Limb (tissue), 2 donors: ENCODE results near the gene BCAS3.
A peak's percentile ranks its signal among the peaks of the same experiment; 100 is the strongest.
"Not testable (repeated sequence)": the region's sequence is repeated elsewhere in the genome, so short reads cannot be mapped to it uniquely, and the experiment has no call there.

ENCODE experiments used
- DNase-seq, 2 donors: peaks; one replicate each; pipeline ENCODE4 v3.0.0-alpha.2; 2016; ENCODE audit errors: extremely low spot score in 2 of 2

BCAS3 gene

DNA sequence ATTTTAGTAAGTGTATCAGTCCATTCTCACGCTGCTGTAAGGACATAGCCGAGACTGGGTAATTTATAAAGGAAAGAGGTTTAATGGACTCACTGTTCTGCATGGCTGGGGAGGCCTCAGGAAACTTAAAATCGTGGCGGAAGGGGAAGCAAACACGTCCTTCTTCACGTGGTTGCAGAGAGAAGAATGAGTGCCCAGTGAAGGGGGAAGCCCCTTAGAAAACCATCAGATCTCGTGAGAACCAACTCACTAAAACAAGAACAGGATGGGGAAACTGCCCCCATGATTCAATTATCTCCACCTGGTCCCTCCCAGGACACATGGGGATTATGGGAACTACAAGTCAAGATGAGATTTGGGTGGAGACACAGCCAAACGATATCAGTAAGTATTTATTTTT, 567.3 kb downstream of the BCAS3 start:
- DNase-seq, result not testable (repeated sequence)

DNA sequence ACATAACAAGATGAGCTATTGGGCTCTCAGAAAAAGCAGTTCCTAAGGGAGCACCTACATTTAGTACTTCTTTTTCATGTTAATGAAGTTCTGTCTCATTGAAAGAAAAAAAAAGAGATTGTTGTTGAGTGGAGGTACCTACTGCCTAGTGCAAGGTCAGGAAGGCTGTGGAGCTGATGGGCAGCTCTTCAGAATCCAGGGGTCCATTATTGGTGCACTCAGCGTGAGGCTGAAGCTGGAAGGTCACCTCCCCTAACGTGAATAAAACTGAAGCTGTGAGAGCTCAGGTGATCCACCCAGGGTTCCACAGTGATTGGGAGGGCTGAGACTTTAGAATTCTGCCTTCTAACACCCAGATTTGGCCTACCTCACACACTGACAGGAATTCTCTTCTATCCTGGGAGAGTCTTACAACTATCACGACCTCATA, 568.1 kb downstream of the BCAS3 start:
- no peak for DNase-seq

- DNase-seq, result peak in 1 of 2 donors; percentile 68
Observed at GRCh38 chr17:61247439-61247838, 569.8 kb downstream of the BCAS3 start.

- DNase-seq, result no peak
Observed at GRCh38 chr17:61248399-61248798, 570.7 kb downstream of the BCAS3 start.

DNA sequence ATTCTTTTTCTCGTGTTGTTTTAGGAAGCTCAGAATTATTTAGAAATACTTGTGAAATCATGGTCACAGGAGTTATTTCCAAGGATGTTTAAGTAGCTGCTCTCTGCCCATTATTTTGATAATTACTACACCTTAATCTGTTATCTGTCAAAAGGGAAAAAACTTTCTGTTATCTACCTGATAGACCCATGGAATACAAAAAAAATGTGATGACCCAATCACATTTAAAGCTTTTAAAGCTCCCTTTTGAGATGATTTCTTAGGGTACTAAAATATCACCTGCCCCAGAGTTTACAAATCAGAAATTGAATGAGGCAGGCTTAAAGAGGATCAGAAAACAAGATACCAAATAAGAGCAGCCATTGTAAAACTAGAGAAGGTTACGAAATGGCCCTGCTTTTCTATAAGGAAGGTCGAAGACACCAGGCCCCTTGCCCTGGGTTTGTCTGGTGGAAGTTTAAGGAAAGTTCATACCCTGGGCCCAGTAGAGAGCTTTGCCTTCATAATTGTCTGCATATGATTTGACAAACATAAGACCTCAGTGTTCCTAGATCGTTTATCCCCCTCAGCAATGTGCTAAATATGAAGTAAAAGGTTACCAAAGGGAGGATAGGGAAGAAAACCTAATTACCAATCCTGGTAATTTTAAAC, 572.1 kb downstream of the BCAS3 start:
- no peak for DNase-seq

DNA sequence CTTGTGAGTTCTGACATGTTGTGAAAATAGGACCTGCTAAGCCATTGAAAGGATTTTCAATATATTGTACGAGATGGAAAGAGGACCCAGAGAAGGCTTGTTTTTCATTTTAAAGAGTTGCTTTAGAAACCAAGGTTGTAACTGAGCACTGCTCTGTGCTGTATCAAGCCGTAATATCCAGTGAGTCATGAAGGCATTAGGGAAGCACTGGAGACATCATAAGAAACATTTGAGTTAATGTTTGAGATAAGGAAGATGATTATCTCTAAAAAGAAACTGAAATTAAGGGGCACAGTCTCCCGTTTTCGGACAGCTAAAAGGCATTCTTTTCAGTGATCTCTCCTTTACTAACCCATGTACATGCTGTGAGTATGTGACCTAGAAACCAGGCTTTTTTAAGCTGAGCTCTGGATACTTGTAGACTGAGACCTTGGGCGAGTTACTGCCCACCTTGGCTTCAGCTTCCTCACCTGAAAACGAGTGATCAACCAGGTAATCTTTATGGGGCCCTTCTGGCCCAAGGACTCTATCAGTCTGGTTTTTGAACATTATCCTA, 572.8 kb downstream of the BCAS3 start:
- no peak for DNase-seq

DNA sequence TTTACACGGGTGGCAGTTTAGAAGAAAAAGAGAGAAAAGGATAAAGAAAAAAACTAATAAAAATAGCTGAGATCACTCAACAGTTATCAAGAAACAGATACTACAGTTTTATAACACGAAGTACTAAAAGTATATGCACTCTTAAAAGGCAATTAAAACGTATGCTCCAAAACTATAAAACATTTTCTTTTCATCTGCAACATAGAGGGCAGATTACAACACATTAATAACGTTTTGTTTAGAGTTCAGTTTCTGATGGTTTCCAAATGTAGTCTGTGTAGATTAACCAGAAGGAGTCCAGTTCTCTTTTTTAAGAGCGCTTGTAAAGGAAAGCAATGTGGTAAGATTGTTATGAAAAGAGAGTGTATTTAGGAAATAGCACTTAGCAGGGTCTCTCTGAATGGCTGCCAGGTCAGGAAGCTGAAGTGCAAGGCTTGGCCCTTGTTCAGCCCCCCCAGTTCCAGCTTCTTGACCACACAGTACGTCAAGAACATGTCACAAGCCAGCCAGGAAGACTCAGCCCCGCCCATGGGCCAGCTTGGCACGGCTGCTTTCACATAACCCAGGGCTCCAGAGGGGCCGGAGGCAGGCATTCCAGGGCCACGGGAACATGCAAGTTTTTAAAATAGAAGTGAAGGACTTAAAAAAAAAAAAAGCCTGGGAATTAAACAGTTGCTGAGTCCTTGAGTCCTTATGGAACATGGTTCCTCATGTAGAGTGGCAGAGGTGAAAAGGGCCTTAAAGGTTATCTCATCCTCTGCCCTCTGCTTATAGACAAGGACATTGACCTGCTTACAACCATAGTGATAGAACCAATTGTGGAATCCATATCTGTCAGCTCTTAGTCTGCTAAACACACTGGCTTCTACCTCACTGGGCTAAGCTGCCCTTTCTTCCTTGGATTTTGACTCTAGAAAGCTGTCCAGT, 574.6 kb downstream of the BCAS3 start:
- peak; percentile 79 to 87 for DNase-seq

DNA sequence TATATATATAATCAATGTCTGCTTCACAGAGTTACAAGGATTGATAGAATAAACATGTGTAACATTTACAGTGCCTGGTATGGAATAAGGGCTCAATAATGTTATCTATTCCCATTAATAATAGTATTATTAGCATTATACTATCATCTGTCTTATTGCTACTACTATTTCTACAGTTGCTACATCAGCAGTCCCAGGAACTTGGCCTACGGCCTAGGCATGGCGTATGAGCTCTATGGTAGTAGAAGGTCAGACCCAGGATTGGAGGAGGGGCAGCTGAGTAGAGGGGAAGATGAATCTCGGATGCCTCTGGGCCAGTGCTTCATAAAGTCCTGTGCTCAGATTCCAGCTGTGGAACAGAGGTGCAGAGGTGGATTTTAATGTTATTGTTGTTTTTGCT, 575.7 kb downstream of the BCAS3 start:
- DNase-seq, result no peak

- no peak for DNase-seq
Observed at GRCh38 chr17:61253937-61254574, 576.4 kb downstream of the BCAS3 start.

- DNase-seq, result no peak
Observed at GRCh38 chr17:61254904-61255303, 577.3 kb downstream of the BCAS3 start.

GRCh38 chr17:61255647-61256046, 578.0 kb downstream of the BCAS3 start:
- DNase-seq, result no peak

GRCh38 chr17:61259360-61259759, 581.7 kb downstream of the BCAS3 start:
- no peak for DNase-seq

GRCh38 chr17:61260071-61260797, 582.6 kb downstream of the BCAS3 start:
- peak in 1 of 2 donors; percentile 40 for DNase-seq

GRCh38 chr17:61261001-61261637, 583.5 kb downstream of the BCAS3 start:
- no peak for DNase-seq

GRCh38 chr17:61265397-61265796, 587.7 kb downstream of the BCAS3 start:
- DNase-seq, result no peak

GRCh38 chr17:61267847-61268246, 590.2 kb downstream of the BCAS3 start:
- no peak for DNase-seq

GRCh38 chr17:61275395-61275794, 597.7 kb downstream of the BCAS3 start:
- DNase-seq, result no peak

- no peak for DNase-seq
Observed at GRCh38 chr17:61276806-61277205, 599.2 kb downstream of the BCAS3 start.

- no peak for DNase-seq
Observed at GRCh38 chr17:61279476-61280145, 602.0 kb downstream of the BCAS3 start.

DNA sequence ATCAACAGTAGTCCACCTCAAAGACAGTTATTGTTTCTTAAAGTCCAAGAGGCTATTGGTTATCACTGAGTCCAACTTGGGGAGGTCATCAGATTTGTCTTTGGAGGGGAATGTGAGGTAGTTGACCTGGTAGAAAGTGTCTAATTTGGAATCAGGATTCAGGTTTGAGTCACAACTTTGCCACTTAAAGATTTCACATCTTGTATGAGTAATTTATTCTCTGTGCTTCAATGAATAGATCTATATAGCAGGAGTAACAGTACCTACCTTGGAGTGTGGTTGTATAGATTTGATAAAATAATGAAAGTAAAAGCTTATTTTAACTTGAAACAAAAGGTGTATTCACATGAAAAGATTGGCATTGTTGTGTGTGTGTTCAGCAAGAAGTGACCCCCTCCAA, 602.7 kb downstream of the BCAS3 start:
- DNase-seq, result no peak
